K562 (cell line): ENCODE results near the gene FLAD1. TPM values are rescaled to one million over a fixed set of nuclear protein-coding genes. Genes with fewer than 3 reads are reported as not detected.

Source experiments
- ATAC-seq: fragments of 200-7000 bp; cut with Tn5 transposase; 3 replicates; pipeline ENCODE4 v1.9.1; 2020; ENCODE audit warnings: moderate library complexity
- BruUV-seq: library from RNA; stranded (reverse); fragments of 400-500 nt; replicated peaks from 2 replicates; lab custom pipeline; 2021; lab: Mats Ljungman, UMichigan
- CTCF ChIA-PET: fragments of 300-600 bp; formaldehyde crosslinking; extraction: SDS; loops from one replicate; lab custom pipeline; 2021; ENCODE audit warnings: low intra/inter-chr PET ratio; lab: Yijun Ruan, JAX
- POLR2A ChIA-PET: fragments of 300-600, 350-650 bp; sonication (Branson Sonifier 250); formaldehyde crosslinking; extraction: SDS; loops from one replicate; lab custom pipeline; 2021; ENCODE audit warnings: antibody characterized with exemption, inconsistent platforms; lab: Yijun Ruan, JAX
- DNase-seq, 4 experiments: peaks; one replicate each; pipeline versions ENCODE4 v3.0.0 to v3.0.0-alpha.2; 2011 to 2018; ENCODE audit warnings: low spot score in 3 of 4, mixed read lengths in 3 of 4; ENCODE audit errors: extremely low read depth in 1 of 4
- FAIRE-seq: peaks from 2 replicates; lab custom pipeline; 2011; peaks lifted over from hg19 to GRCh38; lab: Jason Lieb, UNC
- H2AFZ ChIP-seq: 2 replicates; pipeline ENCODE4 v1.6.0; 2011; ENCODE audit warnings: low read depth, low read length, control low read depth, inconsistent platforms
- H3K27ac ChIP-seq: fragments of 200-600 bp; 3 replicates; pipeline ENCODE4 v1.8.0; 2011; ENCODE audit warnings: low read depth, mild to moderate bottlenecking, control low read depth, inconsistent platforms, low read length, moderate library complexity, mixed read lengths; ENCODE audit errors: extremely low read depth
- H3K27me3 ChIP-seq, 2 experiments: fragments of 300-600 bp in 1 of 2; 2 replicates in 1 of 2; 3 replicates in 1 of 2; pipeline versions ENCODE4 v1.6.0 to v1.8.0; 2011; ENCODE audit warnings: inconsistent platforms in 2 of 2, low read length in 2 of 2, mild to moderate bottlenecking in 1 of 2, mixed read lengths in 1 of 2, moderate library complexity in 1 of 2; ENCODE audit not compliant: control insufficient read depth in 2 of 2, insufficient read depth in 2 of 2
- H3K36me3 ChIP-seq: fragments of 300-600 bp; 3 replicates; pipeline ENCODE4 v1.8.0; 2011; ENCODE audit warnings: mild to moderate bottlenecking, low read length, inconsistent platforms; ENCODE audit not compliant: control insufficient read depth, insufficient read depth
- H3K4me1 ChIP-seq, 2 experiments: fragments of 200-600 bp in 1 of 2; replicated peaks in 1 of 2; 2 replicates in 1 of 2; 3 replicates in 1 of 2; pipeline versions ENCODE4 v1.5.1 to v1.8.0; 2011; ENCODE audit warnings: inconsistent platforms in 2 of 2, low read length in 2 of 2, mild to moderate bottlenecking in 1 of 2, mixed read lengths in 1 of 2, moderate library complexity in 1 of 2; ENCODE audit not compliant: control insufficient read depth in 2 of 2, insufficient read depth in 2 of 2
- H3K4me2 ChIP-seq: 2 replicates; pipeline ENCODE4 v1.6.1; 2011; ENCODE audit warnings: low read length, control low read depth, inconsistent platforms, mixed read lengths; ENCODE audit not compliant: insufficient read depth
- H3K4me3 ChIP-seq: fragments of 200-600 bp; sonication (generic), shearing (Covaris generic); 2 replicates; pipeline ENCODE4 v1.5.1; 2016; ENCODE audit warnings: control low read depth, inconsistent platforms
- H3K79me2 ChIP-seq: fragments of 200-600 bp; 3 replicates; pipeline ENCODE4 v1.8.0; 2011; ENCODE audit warnings: low read length, inconsistent platforms; ENCODE audit not compliant: control insufficient read depth, insufficient read depth
- H3K9ac ChIP-seq, 2 experiments: 2 replicates each; pipeline versions ENCODE4 v1.6.0 to v1.6.1; 2011; ENCODE audit warnings: low read depth in 2 of 2, low read length in 2 of 2, control low read depth in 1 of 2, inconsistent platforms in 1 of 2, mild to moderate bottlenecking in 1 of 2, mixed read lengths in 1 of 2; ENCODE audit not compliant: insufficient read depth in 1 of 2
- H3K9me1 ChIP-seq: one replicate; pipeline ENCODE4 v1.6.0; 2011; ENCODE audit warnings: inconsistent platforms, mild to moderate bottlenecking, low read length, moderate library complexity; ENCODE audit not compliant: control insufficient read depth, insufficient read depth
- H3K9me3 ChIP-seq: replicated peaks from 2 replicates; pipeline ENCODE4 v1.5.1; 2011; ENCODE audit warnings: low read depth, low read length, inconsistent platforms; ENCODE audit not compliant: control insufficient read depth, insufficient read depth
- H4K20me1 ChIP-seq: replicated peaks from 2 replicates; pipeline ENCODE4 v1.6.1; 2011; ENCODE audit warnings: low read length, inconsistent platforms, mixed read lengths; ENCODE audit not compliant: control insufficient read depth, insufficient read depth
- ARID1B ChIP-seq: fragments of 450-650 bp; IDR thresholded peaks from 2 replicates; pipeline ENCODE4 v1.6.1; 2016; ENCODE audit warnings: antibody characterized with exemption, mild to moderate bottlenecking, inconsistent platforms
- CHD1 ChIP-seq: fragments of 200-600 bp; sonication (generic); IDR thresholded peaks from one replicate; pipeline ENCODE4 v1.6.1; 2012; ENCODE audit warnings: mild to moderate bottlenecking, moderate library complexity, low read length, inconsistent platforms
- FOXA3 ChIP-seq, 2 experiments: fragments of 450-650 bp in 1 of 2; sonication (generic) in 1 of 2; formaldehyde crosslinking; IDR thresholded peaks in 1 of 2; conservative IDR thresholded peaks in 1 of 2; 2 replicates each; pipeline versions ENCODE4 v1.4.0 to v1.8.0; 2020 to 2022; ENCODE audit warnings: mild to moderate bottlenecking in 2 of 2, missing genetic modification reagents in 1 of 2
- KDM1A ChIP-seq, 2 experiments: fragments of 450-650 bp; IDR thresholded peaks; 2 replicates each; pipeline ENCODE4 v1.6.1; 2016; ENCODE audit warnings: mild to moderate bottlenecking in 2 of 2
- POLR2A ChIP-seq: fragments of 450-650 bp; conservative IDR thresholded peaks from 2 replicates; pipeline ENCODE4 v1.6.1; 2016
- POLR2G ChIP-seq: fragments of 200-400 bp; formaldehyde crosslinking; IDR thresholded peaks from 2 replicates; pipeline ENCODE4 v1.6.1; 2017; ENCODE audit warnings: low read depth, mild to moderate bottlenecking, antibody characterized with exemption, low read length, moderate library complexity
- RBFOX2 ChIP-seq: fragments of 200-400 bp; formaldehyde crosslinking; IDR thresholded peaks from 2 replicates; pipeline ENCODE4 v1.6.1; 2017; ENCODE audit warnings: low read depth, mild to moderate bottlenecking, low read length, moderate library complexity
- TRIM24 ChIP-seq, 2 experiments: fragments of 450-650 bp; IDR thresholded peaks; 2 replicates each; pipeline ENCODE4 v1.6.1; 2016
- VEZF1 ChIP-seq: fragments of 200-800 bp; sonication (Bioruptor generic); IDR thresholded peaks from 2 replicates; pipeline ENCODE4 v1.6.1; 2017; ENCODE audit warnings: missing genetic modification characterization, missing compliant biosample characterization
- ZBTB2 ChIP-seq: fragments of 450-650 bp; IDR thresholded peaks from 2 replicates; pipeline ENCODE4 v1.6.1; 2016; ENCODE audit warnings: antibody characterized with exemption
- ZNF143 ChIP-seq: sonication (generic); formaldehyde crosslinking; IDR thresholded peaks from 2 replicates; pipeline ENCODE4 v1.9.0; 2022; ENCODE audit warnings: mild to moderate bottlenecking, missing genetic modification reagents
- ZNF444 ChIP-seq: fragments of 250-450 bp; sonication (Bioruptor Pico); IDR thresholded peaks from 2 replicates; pipeline ENCODE4 v1.4.0; 2020; ENCODE audit warnings: mild to moderate bottlenecking, moderate library complexity
- ZSCAN32 ChIP-seq: fragments of 450-650 bp; formaldehyde crosslinking; IDR thresholded peaks from 2 replicates; pipeline ENCODE4 v1.4.0; 2020; ENCODE audit warnings: mild to moderate bottlenecking, moderate library complexity
- WGBS: fragments of 100-300 bp; shearing (Covaris generic); methylation state at CpG from one replicate; pipeline ENCODE4 v1.1.6; 2016; ENCODE audit warnings: low coverage, mixed read lengths; ENCODE audit not compliant: insufficient coverage; ENCODE audit errors: missing lambda C conversion rate; 5-methylcytosine and 5-hydroxymethylcytosine counted together
- in situ Hi-C: fragments of 300-500 bp; cut with MboI; formaldehyde crosslinking; loops from 4 replicates; pipeline ENCODE4 v1.15.0; 2018; ENCODE audit warnings: inconsistent platforms, mixed read lengths
- intact Hi-C: fragments of 100-400 bp; cut with micrococcal nuclease; formaldehyde crosslinking; loops from 2 replicates; pipeline ENCODE4 v1.14.2; 2022
- polyA plus RNA-seq, 8 experiments: library from polyadenylated mRNA; depleted of rRNA in 4 of 8; stranded (reverse) in 5 of 8; unstranded in 3 of 8; fragments of >200 nt; fragmentation: Nextera tagmentation in 2 of 8; fragmentation: Illumina TruSeq in 1 of 8; extraction: Ambion mirVana in 2 of 8; extraction: Trizol in 1 of 8; gene quantifications; 2 replicates each; pipeline versions ENCODE4 v1.2.1 to v1.2.3, GENCODE V29; 2011 to 2014; ENCODE audit warnings: inconsistent platforms in 1 of 8, missing spikeins in 1 of 8
- total RNA-seq, 7 experiments: library from RNA; depleted of rRNA in 6 of 7; stranded (reverse); fragments of >200 nt in 6 of 7; fragmentation: Illumina TruSeq in 2 of 7; extraction: Trizol in 2 of 7; gene quantifications; 2 replicates each; pipeline versions ENCODE4 v1.2.1 to v1.2.3, GENCODE V29; 2011 to 2021; ENCODE audit warnings: low replicate concordance in 1 of 7
- TF ChIP-seq, protein P1 (sequence below): fragments of 450-650 bp; IDR thresholded peaks from 2 replicates; pipeline ENCODE4 v1.6.1; 2018; ENCODE audit not compliant: partially characterized antibody

FLAD1 gene
- total and polyA plus RNA-seq, 9 of the 15 experiments (the other 6 are each of a cell fraction or from before 2014, with no cell fraction given) = 24.9 to 85.8 (median 67.0) TPM

- H3K9me1 ChIP-seq = no peaks in the 10 kb centered on the region
- DNase-seq (peak; percentile 81 to 84 (median 82)), FAIRE-seq (peak; percentile 70), ATAC-seq (peak; percentile 42)
- no peaks in the 10 kb centered on the region for H3K27me3 ChIP-seq
- H3K9me3 ChIP-seq = no peaks in the 10 kb centered on the region
- peak overlapping the region in 1 of 2 experiments; percentile 83; a peak in 3 of 4 replicates for H3K9ac ChIP-seq
- H3K27ac ChIP-seq = peak overlapping the region; percentile 57
- ChIA-PET POLR2A (interaction anchor here (0.6 to 1.7 kb wide), 5 partner anchors 9 to 264 kb away, joined by 3 to 12 read pairs (median 3); partner anchors contain the start of gene ADAM15), CTCF (interaction anchor here (0.6 kb wide), 1 partner anchor 71 kb away, joined by 4 read pairs; no protein-coding TSS in a partner anchor)
- peaks cover 68% of the 10 kb centered on the region; the same call in 2 of the 3 replicates for H3K36me3 ChIP-seq
- no TSS peak for BruUV-seq
- intact Hi-C loops (no loop called here), in situ Hi-C loops (no loop called here)
- H3K4me3 ChIP-seq = no peak overlapping the region; the same call in 1 of the 2 replicates
- 47% methylated on average over 9 of the region's 16 CpGs for WGBS
- H3K79me2 ChIP-seq = peaks cover 97% of the 10 kb centered on the region
- H4K20me1 ChIP-seq = peaks cover 3% of the 10 kb centered on the region
- no peak overlapping the region for H2AFZ ChIP-seq
- peaks cover 87 to 91% of the 10 kb centered on the region in 2 experiments for H3K4me1 ChIP-seq
- peak overlapping the region; percentile 55 for H3K4me2 ChIP-seq
- TF ChIP-seq, protein P1, sequence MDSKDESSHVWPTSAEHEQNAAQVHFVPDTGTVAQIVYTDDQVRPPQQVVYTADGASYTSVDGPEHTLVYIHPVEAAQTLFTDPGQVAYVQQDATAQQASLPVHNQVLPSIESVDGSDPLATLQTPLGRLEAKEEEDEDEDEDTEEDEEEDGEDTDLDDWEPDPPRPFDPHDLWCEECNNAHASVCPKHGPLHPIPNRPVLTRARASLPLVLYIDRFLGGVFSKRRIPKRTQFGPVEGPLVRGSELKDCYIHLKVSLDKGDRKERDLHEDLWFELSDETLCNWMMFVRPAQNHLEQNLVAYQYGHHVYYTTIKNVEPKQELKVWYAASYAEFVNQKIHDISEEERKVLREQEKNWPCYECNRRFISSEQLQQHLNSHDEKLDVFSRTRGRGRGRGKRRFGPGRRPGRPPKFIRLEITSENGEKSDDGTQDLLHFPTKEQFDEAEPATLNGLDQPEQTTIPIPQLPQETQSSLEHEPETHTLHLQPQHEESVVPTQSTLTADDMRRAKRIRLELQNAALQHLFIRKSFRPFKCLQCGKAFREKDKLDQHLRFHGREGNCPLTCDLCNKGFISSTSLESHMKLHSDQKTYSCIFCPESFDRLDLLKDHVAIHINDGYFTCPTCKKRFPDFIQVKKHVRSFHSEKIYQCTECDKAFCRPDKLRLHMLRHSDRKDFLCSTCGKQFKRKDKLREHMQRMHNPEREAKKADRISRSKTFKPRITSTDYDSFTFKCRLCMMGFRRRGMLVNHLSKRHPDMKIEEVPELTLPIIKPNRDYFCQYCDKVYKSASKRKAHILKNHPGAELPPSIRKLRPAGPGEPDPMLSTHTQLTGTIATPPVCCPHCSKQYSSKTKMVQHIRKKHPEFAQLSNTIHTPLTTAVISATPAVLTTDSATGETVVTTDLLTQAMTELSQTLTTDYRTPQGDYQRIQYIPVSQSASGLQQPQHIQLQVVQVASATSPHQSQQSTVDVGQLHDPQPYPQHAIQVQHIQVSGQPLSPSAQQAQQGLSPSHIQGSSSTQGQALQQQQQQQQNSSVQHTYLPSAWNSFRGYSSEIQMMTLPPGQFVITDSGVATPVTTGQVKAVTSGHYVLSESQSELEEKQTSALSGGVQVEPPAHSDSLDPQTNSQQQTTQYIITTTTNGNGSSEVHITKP = peak; percentile 13
- TF ChIP-seq FOXA3 (CRISPR knock-in tag; conservative IDR thresholded peaks at IDR 0.05 in 1 of 2, IDR thresholded peaks at IDR 0.05 in 1 of 2) = no peak
- no peak for TF ChIP-seq ZNF143 (CRISPR knock-in tag)
- peak in 1 of 2 experiments; percentile 32; a peak in 1 of 4 replicates for TF ChIP-seq TRIM24 (IDR thresholded peaks at IDR 0.05)
- TF ChIP-seq ZBTB2 = 0 out of 2 replicates have a peak, but pooled peaks have one; percentile 35
- peak; percentile 26; the same call in 1 of the 2 replicates for TF ChIP-seq ARID1B
- peak; percentile 57 for TF ChIP-seq RBFOX2
- TF ChIP-seq VEZF1 (CRISPR knock-in tag) = peak; percentile 60
- no peak for TF ChIP-seq CHD1
- peak; percentile 52 for TF ChIP-seq POLR2G
- peak in 1 of 2 experiments; percentile 93; a peak in 2 of 4 replicates for TF ChIP-seq KDM1A (IDR thresholded peaks at IDR 0.05)
- TF ChIP-seq ZNF444 = peak; percentile 65; the same call in 1 of the 2 replicates
- TF ChIP-seq ZSCAN32 = no peak
- TF ChIP-seq POLR2A = 0 out of 2 replicates have a peak, but pooled peaks have one; percentile 32
Measured at GRCh38 chr1:155008015-155008941, 25.1 kb downstream of the FLAD1 start.
